Lower leg skin (tissue), 3 donors: ENCODE data around the gene SH2D5.

Experiments used
- CTCF ChIP-seq, 3 donors: fragments of 450-650 bp; IDR thresholded peaks; one replicate each; pipeline ENCODE4 v1.5.1; 2016; ENCODE audit warnings: antibody characterized with exemption in 3 of 3, mild to moderate bottlenecking in 3 of 3, moderate library complexity in 2 of 3
- POLR2A ChIP-seq, 2 donors: fragments of 450-650 bp; IDR thresholded peaks; one replicate each; pipeline ENCODE4 v1.6.1; 2016 to 2017; ENCODE audit warnings: antibody characterized with exemption in 2 of 2, mild to moderate bottlenecking in 1 of 2, moderate library complexity in 1 of 2

GRCh38 chr1:20685099-20685662 is 47.3 kb downstream of the SH2D5 start:
- TF ChIP-seq CTCF (IDR thresholded peaks at IDR 0.05), result no peak
- TF ChIP-seq POLR2A (IDR thresholded peaks at IDR 0.05), result no peak
